GM12801 (cell line): ENCODE measurements around the gene ATE1.

ENCODE experiments used
- TF ChIP-seq, protein P1 (sequence below): IDR thresholded peaks from one replicate; pipeline ENCODE4 v1.5.1; 2011; ENCODE audit warnings: control low read depth; ENCODE audit not compliant: insufficient read length; ENCODE audit errors: extremely low read depth

ATE1 gene

DNA sequence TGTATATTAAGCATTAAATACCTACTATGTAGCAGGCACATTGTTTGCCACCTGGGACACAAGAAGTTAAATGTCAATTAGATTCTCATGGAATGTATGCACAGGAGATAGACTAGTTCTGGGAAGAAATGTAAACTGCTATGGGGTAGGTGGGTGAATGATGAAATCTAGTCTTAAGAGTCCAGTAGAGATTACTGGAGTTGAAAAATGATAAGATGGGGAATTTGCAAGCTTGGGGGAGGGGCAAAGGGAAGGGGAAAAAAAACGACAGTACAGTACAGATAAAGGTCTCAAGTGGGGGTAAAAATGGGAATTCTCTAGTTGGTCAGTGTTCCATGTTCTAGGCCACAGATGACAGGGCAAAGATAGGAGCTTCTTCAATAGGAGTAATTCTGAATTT lies 94.4 kb downstream of the ATE1 start:
- TF ChIP-seq, protein P1, sequence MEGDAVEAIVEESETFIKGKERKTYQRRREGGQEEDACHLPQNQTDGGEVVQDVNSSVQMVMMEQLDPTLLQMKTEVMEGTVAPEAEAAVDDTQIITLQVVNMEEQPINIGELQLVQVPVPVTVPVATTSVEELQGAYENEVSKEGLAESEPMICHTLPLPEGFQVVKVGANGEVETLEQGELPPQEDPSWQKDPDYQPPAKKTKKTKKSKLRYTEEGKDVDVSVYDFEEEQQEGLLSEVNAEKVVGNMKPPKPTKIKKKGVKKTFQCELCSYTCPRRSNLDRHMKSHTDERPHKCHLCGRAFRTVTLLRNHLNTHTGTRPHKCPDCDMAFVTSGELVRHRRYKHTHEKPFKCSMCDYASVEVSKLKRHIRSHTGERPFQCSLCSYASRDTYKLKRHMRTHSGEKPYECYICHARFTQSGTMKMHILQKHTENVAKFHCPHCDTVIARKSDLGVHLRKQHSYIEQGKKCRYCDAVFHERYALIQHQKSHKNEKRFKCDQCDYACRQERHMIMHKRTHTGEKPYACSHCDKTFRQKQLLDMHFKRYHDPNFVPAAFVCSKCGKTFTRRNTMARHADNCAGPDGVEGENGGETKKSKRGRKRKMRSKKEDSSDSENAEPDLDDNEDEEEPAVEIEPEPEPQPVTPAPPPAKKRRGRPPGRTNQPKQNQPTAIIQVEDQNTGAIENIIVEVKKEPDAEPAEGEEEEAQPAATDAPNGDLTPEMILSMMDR = no peak

DNA sequence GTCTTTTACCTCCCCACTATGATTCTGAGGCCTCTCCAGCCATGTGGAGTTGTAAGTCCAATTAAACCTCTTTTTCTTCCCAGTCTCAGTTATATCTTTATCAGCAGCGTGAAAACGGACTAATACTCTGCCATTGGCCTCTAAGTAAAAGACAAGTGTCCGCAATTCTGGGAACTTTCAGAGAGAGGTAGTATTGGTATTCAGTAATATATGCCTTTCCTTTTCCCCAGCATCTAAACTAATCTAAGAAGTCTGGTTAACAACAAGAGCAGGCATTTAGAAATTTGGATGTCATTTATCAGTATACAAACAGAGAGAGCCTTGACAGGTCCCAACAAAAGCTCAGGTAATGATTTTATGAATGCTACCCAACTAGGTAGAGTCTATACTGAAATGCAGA lies 95.2 kb downstream of the ATE1 start:
- TF ChIP-seq, protein P1 = no peak

DNA sequence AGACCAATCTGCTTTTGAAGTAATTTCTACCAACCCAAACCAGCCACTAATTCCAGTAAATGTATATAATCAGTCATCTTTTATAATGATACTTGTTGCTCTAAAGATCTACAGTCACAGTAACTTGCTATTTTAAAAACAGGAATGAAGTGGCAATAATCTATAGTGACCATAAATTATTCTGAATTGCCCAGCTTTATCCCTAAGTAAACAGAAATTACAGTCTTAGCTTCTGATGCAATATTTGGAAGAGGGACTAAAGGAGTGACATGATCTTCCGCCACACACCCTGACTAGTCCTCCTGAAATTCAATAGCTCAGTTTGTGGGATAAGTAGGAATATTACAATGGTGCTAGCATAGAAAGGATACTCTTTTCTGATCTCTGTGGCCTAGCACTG lies 96.1 kb downstream of the ATE1 start:
- TF ChIP-seq, protein P1 = no peak

DNA sequence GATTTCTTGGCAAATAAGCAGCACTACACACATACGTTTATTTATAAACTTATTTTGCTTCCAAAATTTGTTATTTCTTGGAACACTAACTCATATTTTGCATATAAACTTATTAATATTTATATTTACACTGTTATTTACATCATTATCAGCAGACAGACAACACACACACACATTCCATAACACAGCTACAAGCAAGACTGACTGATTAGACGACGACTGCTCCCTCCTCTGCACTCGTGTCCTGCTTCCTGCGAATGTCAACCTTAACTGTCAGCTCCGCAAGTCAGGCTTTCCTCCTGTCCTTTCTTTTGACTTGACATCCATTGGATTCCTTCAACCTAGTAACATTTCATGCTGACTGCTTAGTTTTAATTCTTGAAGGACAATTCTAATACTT lies 96.6 kb downstream of the ATE1 start:
- TF ChIP-seq, protein P1 = no peak

DNA sequence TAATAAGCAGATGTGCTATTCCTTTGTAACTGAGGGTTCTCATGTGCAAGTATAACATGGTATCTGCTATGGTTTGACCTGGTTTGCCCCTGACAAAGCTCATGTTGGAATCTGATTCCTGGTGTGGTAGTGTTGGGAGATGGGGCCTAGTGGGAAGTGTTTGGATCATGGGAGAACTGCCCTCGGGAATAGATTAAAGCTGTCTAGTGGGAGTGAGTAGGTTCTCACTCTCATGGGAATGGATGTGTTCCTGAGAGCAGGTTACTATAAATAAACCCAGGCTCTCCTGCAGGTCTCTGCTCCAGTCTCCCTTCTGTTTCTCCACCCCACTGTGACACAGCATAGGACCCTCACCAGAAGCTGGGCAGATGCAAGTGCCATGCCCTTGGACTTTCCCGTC lies 97.7 kb downstream of the ATE1 start:
- TF ChIP-seq, protein P1 = no peak

DNA sequence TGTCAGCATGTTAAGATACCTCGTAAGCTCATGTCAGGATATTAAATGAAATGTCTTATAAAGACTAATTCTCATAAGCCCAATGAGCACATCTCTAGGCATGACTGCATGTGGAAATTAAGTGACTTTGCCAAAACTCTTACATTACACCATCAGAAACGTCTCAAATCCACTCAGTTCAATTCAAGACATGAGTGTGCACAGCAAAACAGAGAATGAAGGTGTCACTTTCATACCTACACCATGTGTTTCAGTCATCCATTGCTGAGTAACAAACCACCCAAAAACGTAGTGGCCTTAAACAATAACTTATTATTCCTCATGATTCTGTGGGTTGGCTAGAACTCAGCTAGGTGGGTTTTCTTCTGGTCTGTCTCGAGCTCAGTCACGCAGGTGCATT lies 99.8 kb downstream of the ATE1 start:
- TF ChIP-seq, protein P1 = no peak

DNA sequence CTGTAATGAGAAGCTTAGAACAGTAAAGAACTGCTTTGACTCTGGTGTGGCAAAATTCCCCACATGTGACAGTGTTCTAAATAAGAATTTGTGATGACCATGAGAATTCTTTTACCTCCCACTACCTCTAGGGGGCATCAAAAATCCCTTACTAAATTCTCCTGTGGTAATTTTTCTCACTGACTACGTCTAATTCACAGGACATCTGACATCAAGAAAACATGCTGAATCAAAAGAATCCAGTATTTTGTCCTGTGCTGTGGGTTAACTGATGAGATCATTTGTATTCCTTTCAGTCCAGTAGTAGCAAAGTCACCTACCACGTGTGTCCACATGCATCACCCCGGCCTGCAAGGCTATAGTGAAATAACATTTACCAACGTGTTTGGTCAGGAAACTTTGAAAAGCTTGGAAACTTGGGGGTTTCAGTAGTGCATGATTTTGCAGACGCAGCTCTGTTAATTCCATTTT lies 103.8 kb downstream of the ATE1 start:
- TF ChIP-seq, protein P1 = peak; percentile 19

DNA sequence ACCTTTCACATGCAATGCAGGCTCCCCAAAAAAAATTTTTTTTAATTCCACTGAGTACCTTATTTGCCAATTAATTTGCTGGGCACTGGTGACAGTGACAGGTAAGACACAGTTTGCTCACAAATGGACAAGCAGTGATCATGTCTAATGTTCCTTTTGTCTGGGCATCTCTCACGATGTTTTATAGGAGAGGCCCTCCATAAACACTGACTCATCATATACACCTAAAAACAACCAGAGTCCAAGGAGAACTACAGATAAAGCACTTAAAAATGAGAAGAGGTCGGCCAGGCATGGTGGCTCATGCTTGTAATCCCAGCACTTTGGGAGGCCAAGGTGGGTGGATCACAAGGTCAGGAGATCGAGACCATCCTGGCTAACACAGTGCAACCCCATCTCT lies 105.1 kb downstream of the ATE1 start:
- TF ChIP-seq, protein P1 = no peak
